Lung (tissue), 12 donors: Measurements from ENCODE around the gene TRIOBP. TPM values are rescaled to one million over a fixed set of nuclear protein-coding genes. Genes with fewer than 3 reads are reported as not detected.

Experiments
- ATAC-seq: fragments of 200-7000 bp; cut with Tn5 transposase; one replicate; pipeline ENCODE4 v1.9.1; 2020; ENCODE audit warnings: moderate number of reproducible peaks; ENCODE audit not compliant: insufficient read depth, low FRiP score
- DNase-seq, 3 donors: peaks; one replicate each; pipeline ENCODE4 v3.0.0-alpha.2; 2013 to 2017
- H3K27ac ChIP-seq, 2 donors: one replicate each; pipeline ENCODE4 v1.5.1; 2013; ENCODE audit warnings: mild to moderate bottlenecking in 2 of 2, moderate library complexity in 2 of 2, control low read depth in 1 of 2, inconsistent platforms in 1 of 2, low read depth in 1 of 2, low read length in 1 of 2
- H3K27me3 ChIP-seq, 3 donors: one replicate each; pipeline ENCODE4 v1.5.1; 2013; ENCODE audit warnings: low read length in 2 of 3; ENCODE audit not compliant: control insufficient read depth in 3 of 3, insufficient read depth in 3 of 3
- H3K36me3 ChIP-seq, 4 donors: one replicate each; pipeline ENCODE4 v1.5.1; 2013; ENCODE audit warnings: low read length in 4 of 4, mild to moderate bottlenecking in 1 of 4, moderate library complexity in 1 of 4; ENCODE audit not compliant: control insufficient read depth in 4 of 4, insufficient read depth in 4 of 4
- H3K4me1 ChIP-seq, 5 donors: one replicate each; pipeline ENCODE4 v1.5.1; 2013; ENCODE audit warnings: low read length in 5 of 5, mild to moderate bottlenecking in 2 of 5, moderate library complexity in 1 of 5; ENCODE audit not compliant: control insufficient read depth in 5 of 5, insufficient read depth in 5 of 5
- H3K4me3 ChIP-seq: one replicate; pipeline ENCODE4 v1.5.1; 2013; ENCODE audit warnings: mild to moderate bottlenecking, control low read depth, moderate library complexity
- H3K9ac ChIP-seq, 2 donors: one replicate each; pipeline ENCODE4 v1.5.1; 2013; ENCODE audit warnings: low read length in 2 of 2, control low read depth in 1 of 2; ENCODE audit not compliant: insufficient read depth in 1 of 2
- H3K9me3 ChIP-seq, 4 donors: one replicate each; pipeline ENCODE4 v1.5.1; 2013; ENCODE audit warnings: low read length in 3 of 4, mild to moderate bottlenecking in 1 of 4, moderate library complexity in 1 of 4; ENCODE audit not compliant: control insufficient read depth in 4 of 4, insufficient read depth in 3 of 4
- WGBS, 2 donors: extraction: QIAGEN DNeasy Blood & Tissue Kit; methylation state at CpG; one replicate each; pipeline ENCODE4 v1.1.7; 2013; 5-methylcytosine and 5-hydroxymethylcytosine counted together
- polyA plus RNA-seq, 2 donors: library from polyadenylated mRNA; stranded (reverse); fragments of 200-250 nt; gene quantifications; one replicate each; pipeline ENCODE4 v1.2.1, GENCODE V29; 2013
- total RNA-seq, 2 donors: library from RNA; depleted of rRNA in 1 of 2; stranded (reverse); fragments of >200 nt in 1 of 2; gene quantifications; one replicate each; pipeline ENCODE4 v1.2.1, GENCODE V29; 2014 to 2021
- TF ChIP-seq, protein P1 (sequence below): IDR thresholded peaks from 2 replicates; pipeline ENCODE4 v1.5.1; 2012; ENCODE audit warnings: mild to moderate bottlenecking; ENCODE audit errors: control extremely low read depth, extremely low read depth
- donor health status: control.
- donor health status: control.
- donor health status: Bipolar disorder and iron deficiency.
- donor health status: healthy.
- donor health status: DM: yes; HTN: yes; CAD: no.

The TRIOBP gene
- total and polyA plus RNA-seq, 4 donors: 37.1 to 105 (median 85.0) TPM

DNA sequence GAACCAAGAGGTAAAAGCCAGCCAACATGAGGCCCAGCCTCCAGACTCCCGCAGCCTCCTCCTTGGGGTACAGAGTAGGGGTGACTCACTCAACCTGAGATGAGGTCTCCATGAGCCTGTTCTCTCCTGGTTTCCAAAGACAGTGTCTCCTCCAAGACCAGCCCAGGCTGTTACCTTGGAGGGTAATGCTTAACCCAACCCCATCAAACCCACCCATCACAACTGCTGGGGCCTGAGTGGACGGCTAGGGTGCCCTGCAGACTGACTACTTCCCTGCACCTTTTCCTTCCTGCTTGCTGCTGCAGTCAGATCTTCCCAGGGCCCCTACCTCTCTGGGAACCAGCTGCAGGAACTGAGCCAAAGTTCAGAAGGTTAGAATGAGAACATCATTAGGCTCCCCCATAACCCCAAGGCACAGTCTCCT lies 15.8 kb upstream of the TRIOBP start:
- WGBS, 2 donors: 65 to 80% methylated on average over 2 of the region's 2 CpGs
- peaks cover 0 to 8% (median 5%) of the 10 kb centered on the region in 5 donors for H3K4me1 ChIP-seq
- TF ChIP-seq, protein P1, sequence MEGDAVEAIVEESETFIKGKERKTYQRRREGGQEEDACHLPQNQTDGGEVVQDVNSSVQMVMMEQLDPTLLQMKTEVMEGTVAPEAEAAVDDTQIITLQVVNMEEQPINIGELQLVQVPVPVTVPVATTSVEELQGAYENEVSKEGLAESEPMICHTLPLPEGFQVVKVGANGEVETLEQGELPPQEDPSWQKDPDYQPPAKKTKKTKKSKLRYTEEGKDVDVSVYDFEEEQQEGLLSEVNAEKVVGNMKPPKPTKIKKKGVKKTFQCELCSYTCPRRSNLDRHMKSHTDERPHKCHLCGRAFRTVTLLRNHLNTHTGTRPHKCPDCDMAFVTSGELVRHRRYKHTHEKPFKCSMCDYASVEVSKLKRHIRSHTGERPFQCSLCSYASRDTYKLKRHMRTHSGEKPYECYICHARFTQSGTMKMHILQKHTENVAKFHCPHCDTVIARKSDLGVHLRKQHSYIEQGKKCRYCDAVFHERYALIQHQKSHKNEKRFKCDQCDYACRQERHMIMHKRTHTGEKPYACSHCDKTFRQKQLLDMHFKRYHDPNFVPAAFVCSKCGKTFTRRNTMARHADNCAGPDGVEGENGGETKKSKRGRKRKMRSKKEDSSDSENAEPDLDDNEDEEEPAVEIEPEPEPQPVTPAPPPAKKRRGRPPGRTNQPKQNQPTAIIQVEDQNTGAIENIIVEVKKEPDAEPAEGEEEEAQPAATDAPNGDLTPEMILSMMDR: no peak
- H3K36me3 ChIP-seq: peaks cover 0 to 7% (median 4%) of the 10 kb centered on the region in 4 donors
- no peak overlapping the region for H3K27ac ChIP-seq
- no peaks in the 10 kb centered on the region for H3K27me3 ChIP-seq
- DNase-seq: no peak
- ATAC-seq: no peak
- no peak overlapping the region for H3K9ac ChIP-seq
- H3K4me3 ChIP-seq: no peak overlapping the region
- no peaks in the 10 kb centered on the region for H3K9me3 ChIP-seq

DNA sequence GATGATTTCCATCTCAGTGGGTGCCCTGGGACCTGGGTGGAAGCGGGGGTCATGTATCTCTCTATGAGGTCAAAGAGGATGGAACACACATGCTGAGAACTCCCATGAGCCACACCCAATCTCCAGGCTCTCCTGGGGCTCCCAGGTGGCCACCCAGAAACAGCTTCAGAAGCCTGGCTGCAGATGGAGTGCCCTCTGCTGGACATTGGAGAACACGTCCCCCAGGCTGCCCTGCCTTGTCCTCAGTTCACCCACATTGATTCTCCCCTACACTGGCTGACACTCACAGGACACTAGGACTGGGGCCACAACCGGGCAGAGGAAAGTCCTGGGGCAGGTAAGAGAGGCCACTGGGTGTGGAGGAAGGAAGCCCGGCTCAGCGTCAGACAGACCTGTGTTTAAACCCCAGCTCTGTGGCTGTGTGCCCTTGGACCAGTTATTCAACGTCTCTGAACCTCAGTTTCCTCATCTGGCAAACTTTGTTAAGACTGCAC lies 15.2 kb upstream of the TRIOBP start:
- H3K27ac ChIP-seq: no peak overlapping the region
- WGBS, 2 donors: 24 to 31% methylated on average over 6 of the region's 6 CpGs
- TF ChIP-seq, protein P1: peak; percentile 68
- H3K4me3 ChIP-seq: no peak overlapping the region
- peaks cover 0 to 8% (median 5%) of the 10 kb centered on the region in 5 donors for H3K4me1 ChIP-seq
- no peak overlapping the region for H3K9ac ChIP-seq
- ATAC-seq (no peak), DNase-seq (peak; percentile 73 to 76 (median 75))
- H3K9me3 ChIP-seq: no peaks in the 10 kb centered on the region
- H3K27me3 ChIP-seq: no peaks in the 10 kb centered on the region
- H3K36me3 ChIP-seq: peaks cover 0 to 7% (median 4%) of the 10 kb centered on the region in 4 donors

DNA sequence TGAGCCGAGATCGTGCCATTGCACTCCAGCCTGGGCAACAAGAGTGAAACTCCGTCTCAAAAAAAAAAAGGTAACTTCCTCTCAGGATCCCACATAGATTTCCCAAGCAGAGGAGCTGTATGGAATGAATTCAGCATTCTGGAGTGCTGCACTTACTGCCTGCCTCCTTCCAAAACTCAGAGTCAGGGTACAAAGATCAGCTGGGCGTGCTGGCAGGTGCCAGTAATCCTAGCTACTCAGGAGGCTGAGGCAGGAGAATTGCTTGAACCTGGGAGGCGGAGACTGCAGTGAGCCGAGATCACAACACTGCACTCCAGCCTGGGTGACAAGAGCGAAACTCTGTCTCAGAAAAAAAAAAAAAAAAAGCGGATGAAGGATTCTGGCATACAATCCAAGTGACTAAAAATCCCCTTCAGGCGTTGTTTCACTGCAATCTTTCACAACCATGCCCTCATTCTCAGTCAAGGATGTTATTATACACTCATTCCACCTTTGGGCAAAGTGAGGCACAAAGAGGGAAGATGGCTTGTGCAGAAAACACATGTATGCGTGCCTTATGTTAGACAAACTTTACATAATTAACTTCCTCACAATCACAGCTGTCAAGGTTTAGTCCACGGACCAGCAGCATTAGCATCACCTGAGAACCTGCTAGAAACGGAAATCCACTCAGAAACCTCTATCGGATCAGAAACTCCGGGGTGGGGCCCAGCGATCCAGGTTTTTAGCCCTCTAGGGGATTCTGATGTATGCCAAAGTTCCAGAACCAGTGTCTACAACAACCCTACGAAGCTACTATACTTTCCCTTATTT lies 11.8 kb upstream of the TRIOBP start:
- WGBS, 2 donors: 80 to 81% methylated on average over 16 of the region's 16 CpGs
- peaks cover 0 to 10% (median 4%) of the 10 kb centered on the region in 5 donors for H3K4me1 ChIP-seq
- TF ChIP-seq, protein P1: no peak
- DNase-seq (no peak), ATAC-seq (no peak)
- H3K27ac ChIP-seq: no peak overlapping the region
- H3K27me3 ChIP-seq: no peaks in the 10 kb centered on the region
- peaks cover 2 to 13% (median 9%) of the 10 kb centered on the region in 4 donors for H3K36me3 ChIP-seq
- no peak overlapping the region for H3K4me3 ChIP-seq
- H3K9ac ChIP-seq: no peak overlapping the region
- H3K9me3 ChIP-seq: no peaks in the 10 kb centered on the region
